HG03135 (cell line): ENCODE results near the gene RO60.
A peak's percentile ranks its signal among the peaks of the same experiment; 100 is the strongest.

Experiments
- ATAC-seq: cut with Tn5 transposase; IDR thresholded peaks from one replicate; pipeline ENCODE4 v1.9.1; 2021; ENCODE audit warnings: mild to moderate bottlenecking, moderate library complexity; ENCODE audit not compliant: unreplicated experiment

Gene RO60

DNA sequence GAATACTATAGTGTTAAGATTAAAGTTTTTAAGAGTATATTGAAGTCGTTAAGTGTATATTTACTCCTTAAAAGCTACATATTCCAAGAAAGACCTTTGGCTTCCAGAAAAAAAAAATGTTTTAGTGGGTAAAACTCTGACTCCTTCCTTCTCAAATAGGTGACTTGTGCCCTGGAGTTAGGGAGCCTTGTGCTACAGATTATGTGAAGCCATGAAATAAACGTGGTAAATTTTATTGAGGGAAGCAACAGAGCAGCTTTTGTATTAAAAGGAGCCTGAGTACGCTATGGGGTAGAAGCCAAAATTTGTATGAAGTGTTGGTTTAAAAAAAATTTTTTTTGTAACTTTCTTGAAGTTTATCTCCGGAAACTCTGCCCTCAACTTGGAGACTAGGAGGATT is 994 bp downstream of the RO60 start:
- no peak for ATAC-seq

DNA sequence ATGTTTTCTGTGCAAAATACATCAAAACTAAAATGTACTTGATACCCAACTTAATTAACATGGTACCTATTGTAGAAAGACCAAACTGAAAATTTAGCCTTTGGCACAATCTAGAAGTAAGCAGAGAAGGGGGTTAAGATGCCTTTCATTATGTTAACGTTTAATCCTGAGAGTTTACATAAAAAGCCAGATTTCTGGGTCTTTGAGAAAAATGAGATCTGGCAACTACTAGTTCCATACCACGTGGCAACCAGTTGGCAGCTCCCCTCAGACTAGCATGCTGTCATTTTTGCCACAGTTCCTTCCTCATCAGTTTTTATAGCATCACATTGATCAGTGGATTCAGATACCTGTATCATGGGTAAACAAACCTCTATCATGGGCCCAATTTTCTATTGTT is 1.5 kb downstream of the RO60 start:
- no peak for ATAC-seq

DNA sequence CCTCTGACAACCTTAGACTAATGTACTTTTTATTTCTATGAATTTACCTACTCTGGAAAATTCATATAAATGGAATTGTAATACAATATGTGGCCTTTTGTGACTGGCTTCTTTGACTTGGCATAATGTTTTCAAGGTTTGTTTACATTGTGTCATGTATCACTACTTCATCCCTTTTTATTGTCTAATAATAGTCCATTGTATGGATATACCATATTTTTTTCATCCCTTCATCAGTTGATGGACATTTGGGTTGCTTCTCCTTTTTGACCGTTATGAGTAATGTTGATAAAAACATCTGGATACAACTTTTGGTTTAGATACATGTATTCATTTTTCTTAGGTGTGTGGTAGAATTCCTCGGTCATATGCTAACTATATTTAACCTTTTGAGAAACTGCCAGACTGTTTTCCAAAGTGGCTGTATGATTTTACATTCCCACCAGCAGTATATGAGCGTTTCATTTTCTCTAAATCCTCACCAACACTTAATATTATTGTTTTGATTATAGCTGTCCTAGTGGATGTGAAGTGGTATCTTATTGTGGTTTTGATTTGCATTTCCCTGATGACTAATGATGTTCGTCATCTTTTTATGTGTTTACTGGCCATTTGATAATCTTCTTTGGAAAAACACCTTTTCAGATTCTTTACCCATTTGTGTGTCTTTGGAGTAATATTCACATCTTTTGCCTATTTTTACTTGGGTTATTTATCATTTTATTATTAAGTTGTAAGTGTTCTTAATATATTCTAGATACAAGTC is 3.5 kb downstream of the RO60 start:
- no peak for ATAC-seq

- ATAC-seq, result no peak
These were observed 6.5 kb downstream of the RO60 start for GRCh38 chr1:193065954-193066353.

DNA sequence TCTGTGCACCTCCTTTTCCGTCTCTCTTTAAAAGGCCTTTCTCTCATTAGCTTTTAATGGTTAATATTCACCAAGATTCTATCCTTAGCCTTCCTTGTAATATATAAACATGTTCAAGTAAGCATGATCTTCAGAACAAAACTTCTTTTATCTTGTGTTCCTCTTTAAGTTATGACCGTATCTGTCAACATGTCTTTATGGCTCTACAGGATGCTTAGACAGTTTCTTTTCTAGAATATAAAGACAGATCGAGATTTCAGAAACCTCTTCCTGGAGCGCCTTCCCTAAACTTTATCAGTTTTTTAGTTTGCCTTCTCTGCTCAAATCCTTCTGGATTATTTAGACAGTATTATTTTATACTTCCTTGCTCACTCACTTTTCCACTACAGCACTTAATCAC is 7.2 kb downstream of the RO60 start:
- no peak for ATAC-seq

- ATAC-seq, result no peak
These were observed 8.6 kb downstream of the RO60 start for GRCh38 chr1:193068013-193068412.

DNA sequence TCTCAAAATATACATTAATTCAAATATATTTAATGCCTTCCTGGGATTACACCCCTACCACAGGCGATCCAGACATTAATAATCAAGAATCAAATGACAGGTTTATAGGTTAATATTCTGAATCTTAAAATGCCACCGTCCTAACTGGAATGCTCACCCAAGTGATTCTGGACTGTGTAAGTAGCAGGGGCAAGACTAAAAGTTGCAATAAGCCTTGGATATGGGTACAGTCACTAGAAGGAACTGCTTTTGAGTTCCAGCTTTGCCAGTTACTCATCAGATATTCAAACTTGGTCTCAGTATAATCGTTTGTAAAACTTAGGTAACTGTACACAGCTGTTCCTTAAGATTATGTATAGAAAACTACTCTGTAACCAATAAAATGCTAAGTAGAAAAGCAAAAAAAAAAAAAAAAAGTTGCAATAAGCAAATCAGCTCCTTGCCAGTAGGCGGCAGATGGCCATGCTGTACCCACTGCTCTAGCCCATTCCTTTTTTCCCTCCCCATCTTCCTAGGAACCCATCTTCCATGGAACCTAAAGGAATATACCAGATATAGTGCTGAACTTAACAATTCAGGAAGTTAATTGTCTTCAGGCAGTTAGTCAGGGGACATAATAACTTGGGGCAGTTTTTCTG is 10.5 kb downstream of the RO60 start:
- no peak for ATAC-seq

- no peak for ATAC-seq
These were observed 11.0 kb downstream of the RO60 start for GRCh38 chr1:193070386-193070753.

DNA sequence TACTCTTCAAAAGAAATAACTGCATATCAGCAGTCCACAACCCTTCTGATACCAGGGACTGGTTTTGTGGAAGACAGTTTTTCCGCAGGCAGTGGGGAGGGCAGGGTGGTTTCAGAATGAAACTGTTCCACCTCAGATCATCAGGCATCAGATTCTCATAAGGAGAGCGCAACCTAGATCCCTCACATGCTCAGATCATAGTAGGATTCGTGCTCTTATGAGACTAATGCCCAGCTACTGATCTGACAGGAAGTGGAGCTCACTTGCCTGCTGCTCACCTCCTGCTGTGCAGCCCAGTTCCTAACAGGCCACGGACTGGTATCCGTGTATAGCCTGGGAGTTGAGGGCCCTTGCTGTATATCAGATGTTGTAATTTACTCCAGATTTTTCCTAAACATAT is 11.5 kb downstream of the RO60 start:
- ATAC-seq, result no peak

DNA sequence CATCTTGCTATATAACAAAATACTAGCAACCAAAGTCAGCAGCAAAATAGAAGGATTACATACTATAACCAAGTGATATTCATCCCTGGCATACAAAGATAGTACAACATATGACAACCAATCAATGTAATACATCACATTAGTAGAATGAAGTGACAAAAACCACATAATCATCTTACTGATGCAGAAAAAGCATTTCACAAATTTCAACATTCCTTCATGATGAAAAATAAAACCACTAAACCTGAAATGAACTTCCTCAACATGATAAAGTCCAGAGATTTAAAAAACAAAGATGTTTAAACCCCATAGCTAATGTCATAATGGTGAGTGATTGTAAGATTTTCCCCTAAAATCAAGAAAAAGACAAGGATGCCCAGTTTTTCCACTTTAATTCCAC is 18.6 kb downstream of the RO60 start:
- no peak for ATAC-seq

DNA sequence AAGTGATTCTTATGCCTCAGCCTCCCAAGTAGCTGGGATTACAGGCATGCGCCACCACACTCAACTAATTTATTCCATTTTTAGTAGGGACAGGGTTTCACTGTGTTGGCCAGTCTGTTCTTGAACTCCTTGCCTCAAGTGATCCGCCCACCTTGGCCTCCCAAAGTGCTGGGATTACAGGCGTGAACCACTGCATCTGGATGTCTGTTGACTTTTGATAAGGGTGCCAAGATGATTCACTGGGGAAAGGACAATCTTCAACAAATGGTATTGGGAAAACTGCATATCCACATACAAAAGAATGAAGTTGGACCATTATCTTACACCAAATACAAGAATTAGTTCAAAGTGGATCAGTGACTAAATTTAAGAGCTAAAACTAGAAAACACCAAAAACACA is 19.8 kb downstream of the RO60 start:
- ATAC-seq, result no peak

- ATAC-seq, result peak; percentile 93
These were observed 24.1 kb downstream of the RO60 start for GRCh38 chr1:193083365-193084088.

GRCh38 chr1:193085263-193085662 is 25.9 kb downstream of the RO60 start:
- no peak for ATAC-seq

GRCh38 chr1:193086342-193086741 is 26.9 kb downstream of the RO60 start:
- no peak for ATAC-seq

DNA sequence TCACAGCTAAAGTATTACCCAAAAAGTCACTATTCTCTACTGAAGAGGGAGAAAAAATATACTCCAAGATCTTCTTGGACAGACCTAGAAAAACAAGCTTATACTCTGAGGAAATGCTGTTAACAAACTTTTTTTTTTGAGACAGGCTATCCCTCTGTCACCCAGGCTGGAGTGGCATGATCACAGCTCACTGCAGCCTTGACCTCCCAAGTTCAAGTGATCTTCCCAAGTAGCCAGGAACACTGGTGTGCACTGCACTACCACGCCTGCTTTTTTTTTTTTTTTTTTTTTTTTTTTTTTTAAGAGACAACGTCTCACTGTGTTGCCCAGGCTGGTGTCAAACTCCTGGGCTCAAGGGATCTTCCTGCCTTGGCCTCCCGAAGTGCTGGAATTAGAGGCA is 28.5 kb downstream of the RO60 start:
- no peak for ATAC-seq

DNA sequence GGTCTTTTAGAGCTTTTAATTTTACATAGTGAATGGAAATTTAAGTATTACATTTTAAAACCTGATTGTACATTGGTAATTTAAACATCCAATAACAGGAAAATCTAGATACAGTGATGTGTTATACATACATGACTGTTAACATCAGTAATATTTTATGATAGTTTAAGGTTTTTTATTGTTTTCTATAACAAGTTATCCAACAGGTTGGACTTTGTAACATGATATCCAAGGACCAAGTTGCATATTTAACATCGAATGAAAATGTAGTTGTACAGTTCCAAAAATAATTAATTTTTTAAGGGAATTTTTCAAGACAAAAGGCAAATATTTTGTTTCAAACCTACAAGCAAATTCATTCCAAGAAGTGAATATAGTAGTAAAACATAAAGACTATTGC is 31.5 kb downstream of the RO60 start:
- no peak for ATAC-seq

DNA sequence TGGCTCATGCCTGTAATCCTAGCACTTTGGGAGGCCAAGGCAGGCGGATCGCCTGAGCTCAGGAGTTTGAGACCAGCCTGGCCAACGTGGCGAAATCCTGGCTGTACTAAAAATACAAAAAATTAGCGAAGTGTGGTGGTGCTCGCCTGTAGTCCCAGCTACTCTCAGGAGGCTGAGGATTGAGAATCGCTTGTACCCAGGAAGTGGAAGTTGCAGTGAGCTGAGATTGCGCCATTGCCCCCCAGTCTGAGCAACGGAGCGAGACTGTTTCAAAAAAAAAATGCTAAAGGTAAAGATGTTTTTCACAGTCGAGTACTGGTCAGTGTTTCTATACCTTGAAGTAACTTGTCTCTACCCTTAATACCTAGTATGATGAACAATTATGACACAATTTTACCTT is 34.7 kb downstream of the RO60 start:
- no peak for ATAC-seq

DNA sequence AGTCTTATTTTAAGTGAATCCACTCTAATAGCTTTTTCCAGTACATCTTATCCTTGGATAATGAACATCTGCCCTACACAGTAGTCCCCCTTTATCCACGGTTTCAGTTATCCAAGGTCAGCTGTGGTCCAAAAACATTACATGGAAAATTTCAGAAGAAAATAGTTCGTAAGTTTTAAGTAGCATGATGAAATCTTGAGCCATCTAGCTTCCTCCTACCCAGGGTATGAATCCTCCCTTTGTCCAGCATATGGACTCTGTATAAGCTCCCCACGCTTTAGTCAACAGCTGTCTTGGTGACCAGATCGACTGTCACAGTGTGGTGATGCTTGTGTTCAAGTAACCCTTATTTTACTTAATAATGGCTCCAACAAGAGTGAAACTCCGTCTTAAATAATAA is 43.2 kb downstream of the RO60 start:
- no peak for ATAC-seq

- ATAC-seq, result no peak
These were observed 44.5 kb downstream of the RO60 start for GRCh38 chr1:193103759-193104501.

GRCh38 chr1:193104502-193104906 is 45.1 kb downstream of the RO60 start:
- peak; percentile 46 for ATAC-seq
